HepG2 (cell line): ENCODE results near the gene APC2. TPM values are rescaled to one million over a fixed set of nuclear protein-coding genes. Genes with fewer than 3 reads are reported as not detected.
A peak's percentile ranks its signal among the peaks of the same experiment; 100 is the strongest.

Source experiments
- CERS6 ChIP-seq: sonication (generic); formaldehyde crosslinking; IDR thresholded peaks from 2 replicates; pipeline ENCODE4 v1.5.0; 2020; ENCODE audit warnings: missing genetic modification reagents
- EED ChIP-seq: sonication (generic); formaldehyde crosslinking; IDR thresholded peaks from 2 replicates; pipeline ENCODE4 v1.5.0; 2020; ENCODE audit warnings: mild to moderate bottlenecking, missing genetic modification reagents
- ELF1 ChIP-seq: sonication (generic); formaldehyde crosslinking; IDR thresholded peaks from 2 replicates; pipeline ENCODE4 v1.4.0; 2020; ENCODE audit warnings: missing genetic modification reagents
- EZH2 ChIP-seq: conservative IDR thresholded peaks from 2 replicates; pipeline ENCODE4 v1.6.1; 2012; ENCODE audit warnings: mild to moderate bottlenecking, low read depth, low read length, moderate library complexity
- KDM5A ChIP-seq: fragments of 200-600 bp; sonication (generic); IDR thresholded peaks from 2 replicates; pipeline ENCODE4 v1.7.0; 2018; ENCODE audit warnings: antibody characterized with exemption, mild to moderate bottlenecking, low read length, borderline replicate concordance
- MEIS1 ChIP-seq: sonication (generic); formaldehyde crosslinking; IDR thresholded peaks from 2 replicates; pipeline ENCODE4 v1.9.0; 2021; ENCODE audit warnings: mild to moderate bottlenecking, missing genetic modification reagents, moderate library complexity, borderline replicate concordance
- MIXL1 ChIP-seq: IDR thresholded peaks from 2 replicates; pipeline ENCODE4 v1.6.1; 2016
- MTA3 ChIP-seq: sonication (generic); formaldehyde crosslinking; IDR thresholded peaks from 2 replicates; pipeline ENCODE4 v1.4.0; 2020; ENCODE audit warnings: missing genetic modification reagents
- PAX8 ChIP-seq: sonication (generic); formaldehyde crosslinking; IDR thresholded peaks from 2 replicates; pipeline ENCODE4 v1.8.0; 2022; ENCODE audit warnings: mild to moderate bottlenecking, missing genetic modification reagents, borderline replicate concordance
- RELA ChIP-seq: sonication (generic); formaldehyde crosslinking; IDR thresholded peaks from 2 replicates; pipeline ENCODE4 v1.4.0; 2020; ENCODE audit warnings: missing genetic modification reagents
- SALL2 ChIP-seq: sonication (generic); formaldehyde crosslinking; IDR thresholded peaks from 2 replicates; pipeline ENCODE4 v1.8.1; 2023; ENCODE audit warnings: mild to moderate bottlenecking, missing genetic modification reagents, inconsistent platforms
- TCF7 ChIP-seq: sonication (generic); IDR thresholded peaks from 2 replicates; pipeline ENCODE4 v1.6.1; 2016; ENCODE audit warnings: antibody characterized with exemption, low read depth
- ZBTB38 ChIP-seq: sonication (generic); formaldehyde crosslinking; IDR thresholded peaks from 2 replicates; pipeline ENCODE4 v1.5.1; 2020; ENCODE audit warnings: mild to moderate bottlenecking, missing genetic modification reagents
- ZNF205 ChIP-seq: IDR thresholded peaks from 2 replicates; pipeline ENCODE4 v1.6.1; 2018; ENCODE audit warnings: missing biosample characterization, missing genetic modification reagents
- ZNF343 ChIP-seq: sonication (generic); formaldehyde crosslinking; IDR thresholded peaks from 2 replicates; pipeline ENCODE4 v1.4.0; 2020; ENCODE audit warnings: mild to moderate bottlenecking, missing genetic modification reagents
- ZNF558 ChIP-seq: sonication (generic); formaldehyde crosslinking; IDR thresholded peaks from 2 replicates; pipeline ENCODE4 v1.9.0; 2022; ENCODE audit warnings: mild to moderate bottlenecking, missing genetic modification reagents, borderline replicate concordance
- ZNF577 ChIP-seq: sonication (generic); formaldehyde crosslinking; IDR thresholded peaks from 2 replicates; pipeline ENCODE4 v1.4.0; 2020; ENCODE audit warnings: mild to moderate bottlenecking, low read depth, missing genetic modification reagents, borderline replicate concordance
- ZNF713 ChIP-seq: sonication (generic); formaldehyde crosslinking; IDR thresholded peaks from 2 replicates; pipeline ENCODE4 v1.4.0; 2020; ENCODE audit warnings: mild to moderate bottlenecking, missing genetic modification reagents
- ZNF775 ChIP-seq: sonication (generic); formaldehyde crosslinking; IDR thresholded peaks from 2 replicates; pipeline ENCODE4 v1.4.0; 2020; ENCODE audit warnings: missing genetic modification reagents, mild to moderate bottlenecking, moderate library complexity, borderline replicate concordance
- ZNF782 ChIP-seq: sonication (generic); formaldehyde crosslinking; IDR thresholded peaks from 2 replicates; pipeline ENCODE4 v1.4.0; 2020; ENCODE audit warnings: missing genetic modification reagents, mild to moderate bottlenecking, borderline replicate concordance
- ZNF83 ChIP-seq: sonication (generic); formaldehyde crosslinking; IDR thresholded peaks from 2 replicates; pipeline ENCODE4 v1.4.0; 2020; ENCODE audit warnings: missing genetic modification reagents, mild to moderate bottlenecking, borderline replicate concordance
- ZNF850 ChIP-seq: sonication (generic); formaldehyde crosslinking; conservative IDR thresholded peaks from 2 replicates; pipeline ENCODE4 v1.9.0; 2021; ENCODE audit warnings: mild to moderate bottlenecking, missing genetic modification reagents
- polyA plus RNA-seq, 8 experiments: library from polyadenylated mRNA; depleted of rRNA in 3 of 8; stranded (reverse) in 7 of 8; unstranded in 1 of 8; fragments of >200 nt; fragmentation: Illumina TruSeq in 4 of 8; extraction: Trizol in 4 of 8; gene quantifications; 2 replicates each; pipeline versions ENCODE4 v1.2.1 to v1.2.3, GENCODE V29; 2011 to 2016; ENCODE audit warnings: low read depth in 4 of 8, missing spikeins in 1 of 8, mixed read lengths in 1 of 8; ENCODE audit not compliant: insufficient read depth in 1 of 8
- total RNA-seq, 5 experiments: library from RNA; depleted of rRNA; stranded (reverse); fragments of >200 nt; fragmentation: Illumina TruSeq; extraction: Trizol; gene quantifications; 2 replicates each; pipeline ENCODE4 v1.2.3, GENCODE V29; 2016; ENCODE audit warnings: low read depth in 1 of 5
- TF ChIP-seq, protein P1 (sequence below): sonication (generic); formaldehyde crosslinking; IDR thresholded peaks from 2 replicates; pipeline ENCODE4 v1.5.0; 2020; ENCODE audit warnings: missing genetic modification reagents, mild to moderate bottlenecking, borderline replicate concordance
- TF ChIP-seq, protein P2 (sequence below): sonication (generic); formaldehyde crosslinking; IDR thresholded peaks from 2 replicates; pipeline ENCODE4 v1.5.0; 2020; ENCODE audit warnings: mild to moderate bottlenecking, low read depth, missing genetic modification reagents, borderline replicate concordance
- TF ChIP-seq, protein P3 (sequence below): sonication (generic); formaldehyde crosslinking; IDR thresholded peaks from 2 replicates; pipeline ENCODE4 v1.4.0; 2020; ENCODE audit warnings: missing genetic modification reagents
- TF ChIP-seq, protein P4 (sequence below): sonication (generic); formaldehyde crosslinking; IDR thresholded peaks from 2 replicates; pipeline ENCODE4 v1.5.1; 2020; ENCODE audit warnings: mild to moderate bottlenecking, moderate library complexity, missing genetic modification reagents

APC2 gene
- total and polyA plus RNA-seq, 2 of the 13 experiments (the other 11 are each of a cell fraction or from before 2014, with no cell fraction given), result 0.08 to 0.22 TPM

GRCh38 chr19:1455336-1456120, 5.6 kb downstream of the APC2 start (continued):
- TF ChIP-seq KDM5A (no peak), ELF1 (CRISPR knock-in tag) (peak; percentile 10; the same call in 1 of the 2 replicates), ZNF83 (no peak), ZNF205 (0 out of 2 replicates have a peak, but pooled peaks have one; percentile 26), ZNF850 (no peak), MIXL1 (CRISPR knock-in tag) (no peak), MTA3 (no peak), ZNF343 (CRISPR knock-in tag) (no peak), ZNF782 (CRISPR knock-in tag) (no peak), CERS6 (CRISPR knock-in tag) (no peak), EED (CRISPR knock-in tag) (no peak), TCF7 (no peak), PAX8 (CRISPR knock-in tag) (no peak), SALL2 (no peak), RELA (CRISPR knock-in tag) (no peak), MEIS1 (no peak), EZH2 (no peak), ZNF558 (CRISPR knock-in tag) (no peak), ZNF775 (CRISPR knock-in tag) (no peak), ZBTB38 (0 out of 2 replicates have a peak, but pooled peaks have one; percentile 40), ZNF713 (no peak), ZNF577 (CRISPR knock-in tag) (no peak)
- TF ChIP-seq, protein P1, sequence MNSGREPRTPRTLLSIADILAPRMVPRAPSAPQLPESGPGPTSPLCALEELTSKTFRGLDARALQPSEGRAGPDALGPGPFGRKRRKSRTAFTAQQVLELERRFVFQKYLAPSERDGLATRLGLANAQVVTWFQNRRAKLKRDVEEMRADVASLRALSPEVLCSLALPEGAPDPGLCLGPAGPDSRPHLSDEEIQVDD (CRISPR knock-in tag), result no peak
- TF ChIP-seq, protein P2, sequence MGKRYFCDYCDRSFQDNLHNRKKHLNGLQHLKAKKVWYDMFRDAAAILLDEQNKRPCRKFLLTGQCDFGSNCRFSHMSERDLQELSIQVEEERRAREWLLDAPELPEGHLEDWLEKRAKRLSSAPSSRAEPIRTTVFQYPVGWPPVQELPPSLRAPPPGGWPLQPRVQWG (CRISPR knock-in tag), result no peak
- TF ChIP-seq, protein P3, sequence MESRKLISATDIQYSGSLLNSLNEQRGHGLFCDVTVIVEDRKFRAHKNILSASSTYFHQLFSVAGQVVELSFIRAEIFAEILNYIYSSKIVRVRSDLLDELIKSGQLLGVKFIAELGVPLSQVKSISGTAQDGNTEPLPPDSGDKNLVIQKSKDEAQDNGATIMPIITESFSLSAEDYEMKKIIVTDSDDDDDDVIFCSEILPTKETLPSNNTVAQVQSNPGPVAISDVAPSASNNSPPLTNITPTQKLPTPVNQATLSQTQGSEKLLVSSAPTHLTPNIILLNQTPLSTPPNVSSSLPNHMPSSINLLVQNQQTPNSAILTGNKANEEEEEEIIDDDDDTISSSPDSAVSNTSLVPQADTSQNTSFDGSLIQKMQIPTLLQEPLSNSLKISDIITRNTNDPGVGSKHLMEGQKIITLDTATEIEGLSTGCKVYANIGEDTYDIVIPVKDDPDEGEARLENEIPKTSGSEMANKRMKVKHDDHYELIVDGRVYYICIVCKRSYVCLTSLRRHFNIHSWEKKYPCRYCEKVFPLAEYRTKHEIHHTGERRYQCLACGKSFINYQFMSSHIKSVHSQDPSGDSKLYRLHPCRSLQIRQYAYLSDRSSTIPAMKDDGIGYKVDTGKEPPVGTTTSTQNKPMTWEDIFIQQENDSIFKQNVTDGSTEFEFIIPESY (CRISPR knock-in tag), result peak; percentile 92; the same call in 1 of the 2 replicates
- TF ChIP-seq, protein P4, sequence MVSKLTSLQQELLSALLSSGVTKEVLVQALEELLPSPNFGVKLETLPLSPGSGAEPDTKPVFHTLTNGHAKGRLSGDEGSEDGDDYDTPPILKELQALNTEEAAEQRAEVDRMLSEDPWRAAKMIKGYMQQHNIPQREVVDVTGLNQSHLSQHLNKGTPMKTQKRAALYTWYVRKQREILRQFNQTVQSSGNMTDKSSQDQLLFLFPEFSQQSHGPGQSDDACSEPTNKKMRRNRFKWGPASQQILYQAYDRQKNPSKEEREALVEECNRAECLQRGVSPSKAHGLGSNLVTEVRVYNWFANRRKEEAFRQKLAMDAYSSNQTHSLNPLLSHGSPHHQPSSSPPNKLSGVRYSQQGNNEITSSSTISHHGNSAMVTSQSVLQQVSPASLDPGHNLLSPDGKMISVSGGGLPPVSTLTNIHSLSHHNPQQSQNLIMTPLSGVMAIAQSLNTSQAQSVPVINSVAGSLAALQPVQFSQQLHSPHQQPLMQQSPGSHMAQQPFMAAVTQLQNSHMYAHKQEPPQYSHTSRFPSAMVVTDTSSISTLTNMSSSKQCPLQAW, result no peak
